Endothelial cell of hepatic sinusoid (primary cell): ENCODE data around the gene DEK.
"Not testable (repeated sequence)": the region's sequence is repeated elsewhere in the genome, so short reads cannot be mapped to it uniquely, and the experiment has no call there.

Experiments used
- in situ Hi-C: cut with HindIII; loops from 2 replicates; pipeline ENCODE4 v1.10.0; 2017; ENCODE audit warnings: low sequenced_read_pairs

Gene DEK

GRCh38 chr6:18241208-18242038 lies 22.9 kb downstream of the DEK start:
- in situ Hi-C loops = no loop called here

- in situ Hi-C loops = no loop called here
These were observed 24.1 kb downstream of the DEK start for GRCh38 chr6:18240230-18240629.

- in situ Hi-C loops = no loop called here
These were observed 27.2 kb downstream of the DEK start for GRCh38 chr6:18237167-18237566.

GRCh38 chr6:18235524-18235923 lies 28.8 kb downstream of the DEK start:
- in situ Hi-C loops = no loop called here

- in situ Hi-C loops = no loop called here
These were observed 29.8 kb downstream of the DEK start for GRCh38 chr6:18234564-18234963.

GRCh38 chr6:18233770-18234169 lies 30.6 kb downstream of the DEK start:
- in situ Hi-C loops = not testable (repeated sequence)

- in situ Hi-C loops = not testable (repeated sequence)
These were observed 32.5 kb downstream of the DEK start for GRCh38 chr6:18231856-18232255.

GRCh38 chr6:18228590-18228989 lies 35.7 kb downstream of the DEK start:
- in situ Hi-C loops = not testable (repeated sequence)

GRCh38 chr6:18227166-18227565 lies 37.2 kb downstream of the DEK start:
- in situ Hi-C loops = not testable (repeated sequence)

- in situ Hi-C loops = not testable (repeated sequence)
These were observed 37.8 kb downstream of the DEK start for GRCh38 chr6:18226451-18227105.

- in situ Hi-C loops = no loop called here
These were observed 43.1 kb downstream of the DEK start for GRCh38 chr6:18221288-18221615.

- in situ Hi-C loops = no loop called here
These were observed 44.7 kb downstream of the DEK start for GRCh38 chr6:18219591-18219990.

GRCh38 chr6:18218233-18218632 lies 46.1 kb downstream of the DEK start:
- in situ Hi-C loops = no loop called here

GRCh38 chr6:18216411-18216810 lies 47.9 kb downstream of the DEK start:
- in situ Hi-C loops = no loop called here

- in situ Hi-C loops = no loop called here
These were observed 48.9 kb downstream of the DEK start for GRCh38 chr6:18215436-18215835.

- in situ Hi-C loops = no loop called here
These were observed 50.3 kb downstream of the DEK start for GRCh38 chr6:18214003-18214402.

GRCh38 chr6:18213439-18213838 lies 50.9 kb downstream of the DEK start:
- in situ Hi-C loops = no loop called here

GRCh38 chr6:18212231-18212630 lies 52.1 kb downstream of the DEK start:
- in situ Hi-C loops = no loop called here

- in situ Hi-C loops = no loop called here
These were observed 53.0 kb downstream of the DEK start for GRCh38 chr6:18211338-18211737.

- in situ Hi-C loops = no loop called here
These were observed 53.6 kb downstream of the DEK start for GRCh38 chr6:18210707-18211106.

GRCh38 chr6:18209539-18210197 lies 54.7 kb downstream of the DEK start:
- in situ Hi-C loops = no loop called here

GRCh38 chr6:18208778-18209177 lies 55.6 kb downstream of the DEK start:
- in situ Hi-C loops = not testable (repeated sequence)
